Stimulated activated CD4-positive, alpha-beta T cell treated with anti-CD3 and anti-CD28 coated beads, Interleukin-15, amount 100 ng/mL, for 24 hours (primary cell): ENCODE measurements around the gene RBM26.

Experiments used
- DNase-seq: peaks from one replicate; pipeline ENCODE4 v3.0.0-alpha.2; 2020

The RBM26 gene, protein sequence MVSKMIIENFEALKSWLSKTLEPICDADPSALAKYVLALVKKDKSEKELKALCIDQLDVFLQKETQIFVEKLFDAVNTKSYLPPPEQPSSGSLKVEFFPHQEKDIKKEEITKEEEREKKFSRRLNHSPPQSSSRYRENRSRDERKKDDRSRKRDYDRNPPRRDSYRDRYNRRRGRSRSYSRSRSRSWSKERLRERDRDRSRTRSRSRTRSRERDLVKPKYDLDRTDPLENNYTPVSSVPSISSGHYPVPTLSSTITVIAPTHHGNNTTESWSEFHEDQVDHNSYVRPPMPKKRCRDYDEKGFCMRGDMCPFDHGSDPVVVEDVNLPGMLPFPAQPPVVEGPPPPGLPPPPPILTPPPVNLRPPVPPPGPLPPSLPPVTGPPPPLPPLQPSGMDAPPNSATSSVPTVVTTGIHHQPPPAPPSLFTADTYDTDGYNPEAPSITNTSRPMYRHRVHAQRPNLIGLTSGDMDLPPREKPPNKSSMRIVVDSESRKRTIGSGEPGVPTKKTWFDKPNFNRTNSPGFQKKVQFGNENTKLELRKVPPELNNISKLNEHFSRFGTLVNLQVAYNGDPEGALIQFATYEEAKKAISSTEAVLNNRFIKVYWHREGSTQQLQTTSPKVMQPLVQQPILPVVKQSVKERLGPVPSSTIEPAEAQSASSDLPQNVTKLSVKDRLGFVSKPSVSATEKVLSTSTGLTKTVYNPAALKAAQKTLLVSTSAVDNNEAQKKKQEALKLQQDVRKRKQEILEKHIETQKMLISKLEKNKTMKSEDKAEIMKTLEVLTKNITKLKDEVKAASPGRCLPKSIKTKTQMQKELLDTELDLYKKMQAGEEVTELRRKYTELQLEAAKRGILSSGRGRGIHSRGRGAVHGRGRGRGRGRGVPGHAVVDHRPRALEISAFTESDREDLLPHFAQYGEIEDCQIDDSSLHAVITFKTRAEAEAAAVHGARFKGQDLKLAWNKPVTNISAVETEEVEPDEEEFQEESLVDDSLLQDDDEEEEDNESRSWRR

DNA sequence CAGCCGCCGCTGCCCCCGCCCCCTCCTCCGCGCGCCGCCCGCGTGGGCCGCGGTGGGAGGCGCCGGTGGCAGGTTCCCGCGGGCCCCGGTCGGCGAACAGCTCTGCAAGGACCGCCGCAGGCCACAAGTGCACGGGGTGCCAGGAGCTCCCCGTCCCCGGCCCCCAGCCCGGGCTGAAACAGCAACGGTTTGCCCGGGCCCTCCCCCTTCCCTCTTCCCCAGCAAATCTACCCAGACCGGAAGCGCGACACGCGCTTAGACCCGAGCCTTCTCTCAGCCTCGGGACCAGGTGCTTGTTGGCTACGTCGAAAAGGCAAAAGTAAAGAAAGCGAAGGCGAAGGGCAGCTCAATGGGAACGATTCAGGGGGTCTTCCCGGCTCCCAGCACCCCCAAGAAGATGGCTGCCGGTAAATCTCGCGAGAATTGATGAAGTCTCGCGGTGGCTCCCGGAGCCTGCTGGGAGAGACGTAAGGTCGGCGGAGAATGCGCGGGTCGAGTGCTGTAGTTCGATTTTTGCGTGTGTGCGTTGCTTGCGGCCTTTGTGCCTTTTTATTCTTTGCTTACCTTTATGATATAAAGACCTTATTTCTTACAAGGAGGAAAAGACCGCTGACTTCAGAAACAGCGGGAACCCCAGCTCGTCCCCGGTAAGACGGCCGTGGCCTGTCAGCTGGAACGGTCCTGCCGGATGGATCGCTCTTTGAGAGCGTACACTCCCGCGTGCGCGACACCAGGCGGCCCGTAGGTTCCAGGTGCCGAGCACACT lies at the start of gene RBM26:
Gene RBM26, minus strand, starts transcription at position 425 of the 766 bp plus-strand sequence. CDS start 481 bp downstream, outside the sequence.
- peak; percentile 94 for DNase-seq

DNA sequence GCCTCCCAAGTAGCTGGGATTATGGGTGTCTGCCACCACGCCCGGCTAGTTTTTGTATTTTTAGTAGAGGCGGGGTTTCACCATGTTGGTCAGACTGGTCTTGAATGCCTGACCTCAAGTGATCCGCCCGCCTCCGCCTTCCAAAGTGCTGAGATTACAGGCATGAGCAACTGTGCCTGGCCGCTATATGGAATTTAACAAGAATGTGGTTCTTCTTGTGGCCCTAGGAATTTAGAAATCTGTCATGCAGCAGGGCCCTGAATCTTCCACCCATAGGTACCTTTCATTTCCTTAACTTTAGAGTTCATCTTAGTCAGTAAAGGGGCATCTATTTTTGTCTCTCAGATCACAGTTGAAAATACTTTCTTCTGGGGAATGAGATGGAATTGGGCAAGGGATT lies 49.3 kb upstream of the RBM26 start:
- no peak for DNase-seq

- DNase-seq = no peak
Observed at GRCh38 chr13:79452239-79452913, 46.3 kb upstream of the RBM26 start.

GRCh38 chr13:79451500-79451962 lies 45.5 kb upstream of the RBM26 start:
- DNase-seq = peak; percentile 97

DNA sequence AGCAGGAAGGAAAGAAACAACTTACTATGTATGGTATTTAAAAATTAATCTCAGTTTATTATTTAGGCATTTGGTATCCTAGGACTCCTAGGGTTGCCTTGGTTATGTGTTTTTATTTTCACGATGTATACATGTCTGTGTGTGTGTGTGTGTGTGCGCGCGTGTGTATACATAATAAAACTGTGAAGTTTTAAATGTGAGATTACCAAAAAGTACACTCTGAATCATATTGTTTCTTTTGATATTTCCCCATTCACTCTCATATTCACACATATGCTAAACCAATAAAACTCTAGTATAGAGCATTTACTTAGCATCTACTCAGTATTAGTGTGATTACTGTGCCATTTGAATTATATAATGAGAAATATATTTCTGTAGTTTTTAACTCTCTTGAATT lies 44.1 kb upstream of the RBM26 start:
- DNase-seq = peak; percentile 55

DNA sequence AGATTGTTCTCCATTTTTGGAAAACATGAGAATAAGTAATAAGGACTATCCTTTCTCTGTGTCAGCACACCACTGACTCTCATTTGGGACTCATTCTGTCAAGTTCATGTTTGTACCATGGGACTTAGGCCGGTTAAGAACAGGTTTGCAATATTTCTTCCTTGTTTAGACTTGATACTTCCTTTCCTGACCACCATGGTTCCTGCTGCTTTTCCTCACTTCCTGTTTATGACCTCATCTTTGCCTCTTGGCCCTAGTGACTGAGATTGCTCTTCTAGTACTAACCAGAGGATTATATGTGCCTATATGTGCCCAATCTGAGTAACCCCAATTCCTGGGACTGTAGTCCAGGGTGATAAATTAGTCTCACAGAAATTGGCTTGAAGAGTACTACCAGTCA lies 42.4 kb upstream of the RBM26 start:
- DNase-seq = no peak

GRCh38 chr13:79447741-79448140 lies 41.7 kb upstream of the RBM26 start:
- DNase-seq = no peak

DNA sequence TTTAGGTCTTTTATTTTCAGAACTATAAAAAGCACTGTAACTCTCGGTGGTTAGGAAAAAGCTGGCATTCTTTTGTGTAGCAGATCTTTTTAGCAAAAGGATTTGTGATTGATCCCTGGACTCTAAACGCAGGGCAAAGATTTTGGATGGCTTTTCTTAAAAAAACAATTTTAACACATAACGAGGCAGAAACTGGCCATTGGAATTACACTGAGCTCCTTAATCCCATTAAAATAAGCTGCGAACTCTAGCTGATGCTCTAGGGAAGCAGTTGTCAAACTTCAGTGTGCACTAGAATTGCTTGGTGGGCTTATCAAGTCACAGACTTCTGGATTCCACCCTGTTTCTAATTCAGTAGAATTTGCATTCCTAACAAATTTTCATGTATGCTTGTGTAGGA lies 41.1 kb upstream of the RBM26 start:
- no peak for DNase-seq

DNA sequence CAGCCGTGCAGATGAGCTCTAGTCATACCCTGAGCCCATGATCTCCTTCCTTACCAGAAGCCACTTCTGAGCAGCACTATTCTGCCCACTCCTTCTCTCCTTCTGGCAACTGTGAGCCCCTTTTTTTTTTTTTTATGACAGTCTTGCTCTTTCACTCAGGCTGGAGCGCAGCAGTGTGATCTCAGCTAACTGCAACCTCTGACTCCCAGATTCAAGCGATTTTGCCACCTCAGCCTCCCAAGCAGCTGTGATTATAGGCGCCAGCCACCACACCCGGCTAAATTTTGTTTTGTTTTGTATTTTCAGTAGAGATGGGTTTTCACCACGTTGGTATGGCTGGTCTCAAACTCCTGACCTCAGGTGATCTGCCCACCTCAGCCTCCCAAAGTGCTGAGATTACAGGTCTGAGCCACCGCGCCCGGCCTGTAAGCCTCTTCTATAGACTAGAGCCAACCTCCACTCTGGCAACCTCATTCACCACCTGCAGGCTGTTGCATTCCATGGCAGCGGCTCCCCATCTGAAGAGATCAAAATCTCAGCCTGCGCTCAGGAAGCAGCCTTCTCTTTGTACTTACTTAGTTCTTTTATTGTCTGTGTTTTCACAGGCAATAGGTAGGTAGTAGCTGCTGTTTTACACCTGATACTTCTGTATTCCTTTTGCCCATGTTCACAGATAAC lies 40.1 kb upstream of the RBM26 start:
- peak; percentile 37 for DNase-seq

DNA sequence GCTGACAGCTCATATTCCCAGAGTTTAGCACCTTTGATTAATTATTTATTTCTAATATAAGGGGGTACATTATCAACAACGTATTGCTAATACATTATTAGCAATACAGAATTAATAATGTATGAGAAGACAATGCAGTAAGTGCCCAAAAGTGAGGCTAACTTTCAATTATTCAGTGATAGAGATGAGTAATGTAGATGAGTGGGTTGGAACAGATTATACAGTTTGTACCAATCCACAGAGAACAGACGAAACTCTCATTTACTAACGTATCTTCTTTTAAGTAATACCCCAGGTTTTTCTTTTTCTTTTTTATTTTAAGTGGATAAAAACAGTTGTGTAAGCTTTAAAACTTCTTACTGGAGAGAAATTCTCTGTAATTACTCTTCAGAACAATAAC lies 36.7 kb upstream of the RBM26 start:
- no peak for DNase-seq

DNA sequence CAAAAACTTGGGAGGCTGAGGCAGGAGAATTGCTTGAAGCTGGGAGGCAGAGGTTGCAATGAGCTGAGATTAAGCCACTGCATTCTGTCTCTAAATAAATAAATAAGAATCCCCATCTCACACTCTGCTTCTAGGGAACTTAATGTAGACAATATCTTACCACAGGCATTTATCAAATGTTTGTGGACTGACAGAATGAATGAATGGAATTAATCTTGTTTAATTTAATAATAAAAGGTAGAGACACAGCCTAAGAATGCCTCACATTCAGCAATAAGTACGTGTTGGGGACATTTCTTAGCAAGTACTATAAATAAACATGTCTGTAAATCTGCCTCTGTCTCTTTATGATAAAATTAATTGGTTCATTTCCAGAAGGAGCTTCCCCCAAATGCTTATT lies 36.2 kb upstream of the RBM26 start:
- DNase-seq = no peak

DNA sequence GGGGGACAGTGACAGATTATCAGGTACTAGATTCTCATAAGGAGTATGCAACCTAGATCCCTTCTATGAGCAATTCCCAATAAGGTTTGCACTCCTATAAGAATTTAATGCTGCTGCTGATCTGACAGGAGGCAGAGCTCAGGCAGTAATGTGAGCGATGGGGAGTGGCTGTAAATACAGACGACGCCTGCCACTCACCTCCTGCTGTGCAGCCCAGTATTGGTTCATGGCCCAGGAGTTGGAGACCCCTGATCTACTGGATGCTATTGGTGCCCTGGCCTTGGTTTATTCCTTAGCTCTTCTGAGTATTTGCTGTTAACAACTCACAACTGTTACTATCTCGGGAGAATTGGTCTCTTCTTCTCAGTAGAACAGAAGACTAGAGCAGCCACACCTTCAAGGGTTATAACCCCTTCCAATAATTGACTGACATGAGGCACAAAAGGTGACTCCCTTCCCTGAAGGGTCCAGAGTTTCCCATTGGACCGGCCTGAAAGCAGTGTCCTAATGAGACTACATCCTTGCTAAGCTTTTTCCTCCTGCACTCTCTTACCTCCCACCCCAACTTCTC lies 35.0 kb upstream of the RBM26 start:
- no peak for DNase-seq

- DNase-seq = no peak
Observed at GRCh38 chr13:79439275-79439674, 33.2 kb upstream of the RBM26 start.

GRCh38 chr13:79435561-79435990 lies 29.5 kb upstream of the RBM26 start:
- no peak for DNase-seq

GRCh38 chr13:79434556-79434955 lies 28.5 kb upstream of the RBM26 start:
- DNase-seq = no peak

DNA sequence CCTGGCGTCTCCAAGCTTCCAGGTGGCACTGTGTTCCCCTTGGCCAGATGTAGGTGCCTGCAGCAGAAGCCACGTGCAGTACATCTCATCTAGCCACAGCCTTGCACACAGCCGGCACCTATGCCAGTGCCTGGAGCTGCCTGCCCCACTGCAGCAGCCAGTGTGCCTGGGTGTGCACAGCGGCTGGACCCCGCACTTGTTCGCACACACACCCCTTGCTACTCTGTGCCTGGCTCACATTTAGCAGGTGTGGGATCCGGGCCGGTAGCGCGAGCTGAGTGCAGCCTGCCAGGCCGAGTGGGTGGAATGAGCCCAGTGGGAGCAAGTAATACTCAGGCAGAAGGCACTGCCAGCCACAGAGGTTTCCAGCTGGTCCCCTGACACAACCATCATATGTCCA lies 26.9 kb upstream of the RBM26 start:
- DNase-seq = no peak

DNA sequence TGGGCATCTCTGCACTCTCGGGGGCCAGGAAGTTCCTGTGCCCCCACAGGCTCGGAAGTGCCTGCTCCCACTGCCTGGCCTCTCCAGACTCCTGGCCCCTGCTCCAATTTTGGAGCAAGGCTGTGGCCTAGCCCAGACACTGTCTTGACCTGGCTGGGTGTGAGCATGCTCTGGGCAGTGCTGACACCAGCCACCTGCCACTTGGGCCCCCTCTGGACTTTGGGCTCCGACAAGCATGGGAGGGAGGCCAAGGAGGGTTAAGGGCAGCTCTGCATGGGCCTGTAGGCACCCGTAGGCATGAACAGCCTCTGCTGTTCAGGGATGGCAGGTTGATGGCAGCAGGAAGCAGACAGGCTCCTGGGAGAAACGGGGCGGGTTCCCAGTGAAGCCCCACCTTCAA lies 26.0 kb upstream of the RBM26 start:
- DNase-seq = no peak

DNA sequence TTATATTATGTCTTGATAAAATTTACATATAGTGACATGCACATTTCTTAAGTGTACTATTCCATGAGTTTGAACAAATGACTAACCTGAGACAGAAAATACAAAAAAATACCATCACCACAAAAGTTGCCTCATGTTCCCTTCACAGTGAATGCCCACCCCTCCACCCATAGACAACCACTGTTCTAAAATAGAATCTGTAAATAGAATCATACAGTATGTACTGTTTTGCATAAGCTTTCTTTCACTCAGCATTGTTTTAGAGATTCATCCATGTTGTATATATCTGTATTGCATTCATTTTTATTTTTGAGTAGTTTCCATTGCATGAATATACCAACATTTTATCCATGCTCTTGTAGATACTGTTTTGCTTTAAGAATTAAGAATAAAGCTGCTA lies 23.3 kb upstream of the RBM26 start:
- DNase-seq = no peak

DNA sequence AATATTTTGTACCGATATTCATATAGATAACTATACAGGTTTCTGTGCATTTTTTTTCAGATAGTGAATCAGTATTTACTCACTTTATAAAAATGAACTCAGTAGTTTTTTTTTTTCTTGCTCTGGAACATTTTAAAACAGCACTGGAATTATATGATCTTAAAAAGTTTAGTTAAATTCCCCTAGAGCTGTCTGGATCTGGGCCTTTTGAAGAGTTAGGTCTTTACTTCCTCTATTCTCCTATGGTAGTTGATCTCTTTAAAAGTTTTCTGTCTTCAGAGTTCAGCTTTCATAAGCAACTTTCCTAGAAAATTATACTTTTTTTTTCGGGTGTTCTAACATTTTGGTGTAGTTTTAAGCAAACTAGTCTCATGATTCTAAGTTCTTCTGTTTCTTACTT lies 21.8 kb upstream of the RBM26 start:
- no peak for DNase-seq

DNA sequence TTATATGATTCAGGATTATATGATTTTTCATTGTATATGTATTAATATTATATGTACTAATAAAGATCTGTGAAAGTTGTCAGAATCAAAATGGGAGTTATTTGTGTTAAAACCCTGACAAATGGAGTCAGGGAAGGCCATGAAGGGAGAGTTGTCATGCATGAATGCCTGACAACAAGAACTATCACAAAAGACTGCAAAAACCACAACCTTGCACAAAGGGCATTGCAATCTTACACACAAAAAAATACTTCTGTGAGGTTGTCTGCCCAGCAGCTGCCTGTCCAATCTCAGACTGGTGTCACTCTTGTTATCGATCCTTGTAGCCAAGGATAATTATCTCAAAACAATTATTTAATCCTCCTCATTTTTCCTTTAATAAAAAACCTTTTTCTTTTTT lies 21.2 kb upstream of the RBM26 start:
- DNase-seq = no peak
